Progenitor cell of endocrine pancreas (in vitro differentiated cells): ENCODE results near the gene TMED10. TPM values are rescaled to one million over a fixed set of nuclear protein-coding genes. Genes with fewer than 3 reads are reported as not detected.

ENCODE experiments used
- DNase-seq: peaks from one replicate; pipeline ENCODE4 v3.0.0; 2021; ENCODE audit warnings: low spot score; ENCODE audit not compliant: unreplicated experiment
- H3K27ac Mint-ChIP-seq: 2 replicates; pipeline ENCODE4 v1.8.0; 2021; ENCODE audit warnings: mild to moderate bottlenecking, moderate library complexity, mixed read lengths
- H3K27me3 Mint-ChIP-seq: 2 replicates; pipeline ENCODE4 v1.8.0; 2021; ENCODE audit warnings: mixed read lengths
- H3K36me3 Mint-ChIP-seq: 2 replicates; pipeline ENCODE4 v1.8.0; 2022; ENCODE audit warnings: mixed read lengths; ENCODE audit not compliant: insufficient read depth
- H3K4me1 Mint-ChIP-seq: 2 replicates; pipeline ENCODE4 v1.8.0; 2021; ENCODE audit warnings: low read depth, mixed read lengths
- H3K4me3 Mint-ChIP-seq: 2 replicates; pipeline ENCODE4 v1.8.0; 2021; ENCODE audit warnings: low read depth, mild to moderate bottlenecking, moderate library complexity, mixed read lengths
- H3K9me3 Mint-ChIP-seq: 2 replicates; pipeline ENCODE4 v1.8.0; 2021; ENCODE audit warnings: low read depth, mixed read lengths
- CTCF ChIP-seq: fragments of 200-600 bp; sonication (generic); IDR thresholded peaks from one replicate; pipeline ENCODE4 v1.5.0; 2021; ENCODE audit warnings: antibody characterized with exemption, mild to moderate bottlenecking; ENCODE audit not compliant: unreplicated experiment
- total RNA-seq: library from RNA; stranded (reverse); gene quantifications from 2 replicates; pipeline ENCODE4 v1.2.1, GENCODE V29; 2021

TMED10 gene
- total RNA-seq, 1 donor from 2014 or later, result 288 TPM

GRCh38 chr14:75220156-75220555 is 43.7 kb upstream of the TMED10 start:
- H3K4me3 Mint-ChIP-seq, result no peak overlapping the region
- DNase-seq, result no peak
- H3K4me1 Mint-ChIP-seq, result peaks cover 18% of the 10 kb centered on the region
- TF ChIP-seq CTCF, result no peak
- H3K9me3 Mint-ChIP-seq, result no peaks in the 10 kb centered on the region
- H3K27ac Mint-ChIP-seq, result no peak overlapping the region
- H3K36me3 Mint-ChIP-seq, result no peaks in the 10 kb centered on the region
- H3K27me3 Mint-ChIP-seq, result peaks cover 11% of the 10 kb centered on the region

GRCh38 chr14:75217508-75218206 is 41.2 kb upstream of the TMED10 start:
- Mint-ChIP-seq H3K27me3 (peaks cover 20% of the 10 kb centered on the region), H3K9me3 (no peaks in the 10 kb centered on the region), H3K27ac (no peak overlapping the region), H3K36me3 (no peaks in the 10 kb centered on the region), H3K4me3 (no peak overlapping the region), H3K4me1 (peaks cover 4% of the 10 kb centered on the region)
- TF ChIP-seq CTCF, result no peak
- DNase-seq, result no peak

GRCh38 chr14:75216427-75217006 is 40.1 kb upstream of the TMED10 start:
- Mint-ChIP-seq H3K27ac (no peak overlapping the region), H3K4me1 (peaks cover 1% of the 10 kb centered on the region)

GRCh38 chr14:75215520-75215919 is 39.1 kb upstream of the TMED10 start:
- DNase-seq, result no peak
- peaks cover 21% of the 10 kb centered on the region for H3K27me3 Mint-ChIP-seq
- no peak overlapping the region for H3K4me3 Mint-ChIP-seq
- no peak overlapping the region for H3K27ac Mint-ChIP-seq
- H3K9me3 Mint-ChIP-seq, result no peaks in the 10 kb centered on the region
- no peaks in the 10 kb centered on the region for H3K36me3 Mint-ChIP-seq
- H3K4me1 Mint-ChIP-seq, result peaks cover 1% of the 10 kb centered on the region
- no peak for TF ChIP-seq CTCF

More at GRCh38 chr14:75216427-75217006, 40.1 kb upstream of the TMED10 start:
- H3K4me3 Mint-ChIP-seq, result no peak overlapping the region
- H3K9me3 Mint-ChIP-seq, result no peaks in the 10 kb centered on the region
- no peak for TF ChIP-seq CTCF
- H3K36me3 Mint-ChIP-seq, result no peaks in the 10 kb centered on the region
- H3K27me3 Mint-ChIP-seq, result peaks cover 21% of the 10 kb centered on the region
- DNase-seq, result no peak

- Mint-ChIP-seq H3K27ac (no peak overlapping the region), H3K4me3 (no peak overlapping the region), H3K36me3 (no peaks in the 10 kb centered on the region), H3K27me3 (peaks cover 24% of the 10 kb centered on the region), H3K4me1 (no peaks in the 10 kb centered on the region), H3K9me3 (no peaks in the 10 kb centered on the region)
- DNase-seq, result no peak
- no peak for TF ChIP-seq CTCF
Measured at GRCh38 chr14:75214558-75214957, 38.1 kb upstream of the TMED10 start.
